ENCODE data around the gene ZNF445.
"Not testable (repeated sequence)": the region's sequence is repeated elsewhere in the genome, so short reads cannot be mapped to it uniquely, and the experiment has no call there.

The ZNF445 gene

DNA sequence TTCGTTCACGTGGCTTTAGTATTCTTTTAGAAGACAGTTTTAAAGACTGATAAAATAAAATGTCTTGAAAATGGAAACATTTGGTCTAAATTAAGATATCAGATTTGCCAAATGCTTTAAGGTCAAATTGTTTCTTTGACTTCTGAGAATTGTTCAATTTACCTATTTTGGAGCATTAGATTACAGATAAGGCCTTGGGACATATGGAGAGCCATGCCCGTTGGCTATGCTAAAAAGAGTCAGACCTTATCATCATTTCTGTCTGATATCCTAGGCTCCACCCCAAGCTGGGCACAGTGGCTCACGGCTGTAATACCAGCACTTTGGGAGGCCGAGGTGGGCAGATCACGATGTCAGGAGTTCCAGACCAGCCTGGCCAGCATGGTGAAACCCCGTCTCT lies 13.0 kb downstream of the ZNF445 start:
- FAIRE-seq: no peak
- TF ChIP-seq POLR2A (IDR thresholded peaks at IDR 0.05; ENCODE audit: low read depth, low read length): no peak
- no peak for DNase-seq (ENCODE audit: insufficient read length, low spot score)

GRCh38 chr3:44460050-44460449 lies 17.4 kb downstream of the ZNF445 start:
- not testable (repeated sequence) for FAIRE-seq

DNA sequence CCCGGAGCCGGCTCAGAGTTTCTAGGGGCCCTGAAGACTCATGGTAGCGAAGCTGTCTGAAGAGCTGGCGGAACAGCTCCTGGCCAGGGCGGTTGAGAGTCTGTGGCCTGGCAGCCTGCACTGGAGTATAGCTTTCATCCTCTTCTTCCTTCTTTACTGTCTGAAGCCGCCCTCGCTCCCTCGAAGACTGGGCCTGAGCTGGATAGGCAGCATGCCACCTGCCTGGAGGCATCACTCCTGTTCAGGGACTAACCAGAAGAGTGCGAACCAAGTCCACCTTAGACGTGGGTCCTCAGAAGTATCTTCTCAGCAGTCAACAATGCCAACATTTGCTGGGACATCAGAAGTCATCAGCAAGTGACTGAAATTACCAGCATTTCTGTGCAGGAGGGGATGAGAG lies 22.2 kb downstream of the ZNF445 start:
- no peak for FAIRE-seq
- TF ChIP-seq POLR2A (IDR thresholded peaks at IDR 0.05; ENCODE audit: low read depth, low read length): no peak

More at GRCh38 chr3:44460050-44460449, 17.4 kb downstream of the ZNF445 start:
- not testable (repeated sequence) for DNase-seq (ENCODE audit: insufficient read length, low spot score)

GRCh38 chr3:44454258-44454657 lies 23.2 kb downstream of the ZNF445 start:
- no peak for TF ChIP-seq POLR2A (IDR thresholded peaks at IDR 0.05; ENCODE audit: low read depth, low read length)
- DNase-seq (ENCODE audit: insufficient read length, low spot score): no peak
- FAIRE-seq: no peak

More for the DNA sequence above, 22.2 kb downstream of the ZNF445 start:
- no peak for DNase-seq (ENCODE audit: insufficient read length, low spot score)

- no peak for DNase-seq (ENCODE audit: insufficient read length, low spot score)
- FAIRE-seq: no peak
- no peak for TF ChIP-seq POLR2A (IDR thresholded peaks at IDR 0.05; ENCODE audit: low read depth, low read length)
These were observed 26.0 kb downstream of the ZNF445 start for GRCh38 chr3:44451441-44451840.

- DNase-seq (ENCODE audit: insufficient read length, low spot score) (no peak), FAIRE-seq (no peak)
- no peak for TF ChIP-seq POLR2A (IDR thresholded peaks at IDR 0.05; ENCODE audit: low read depth, low read length)
These were observed 30.5 kb downstream of the ZNF445 start for GRCh38 chr3:44446929-44447328.

GRCh38 chr3:44445786-44446185 lies 31.7 kb downstream of the ZNF445 start:
- no peak for TF ChIP-seq POLR2A (IDR thresholded peaks at IDR 0.05; ENCODE audit: low read depth, low read length)
- FAIRE-seq: no peak
- DNase-seq (ENCODE audit: insufficient read length, low spot score): no peak

DNA sequence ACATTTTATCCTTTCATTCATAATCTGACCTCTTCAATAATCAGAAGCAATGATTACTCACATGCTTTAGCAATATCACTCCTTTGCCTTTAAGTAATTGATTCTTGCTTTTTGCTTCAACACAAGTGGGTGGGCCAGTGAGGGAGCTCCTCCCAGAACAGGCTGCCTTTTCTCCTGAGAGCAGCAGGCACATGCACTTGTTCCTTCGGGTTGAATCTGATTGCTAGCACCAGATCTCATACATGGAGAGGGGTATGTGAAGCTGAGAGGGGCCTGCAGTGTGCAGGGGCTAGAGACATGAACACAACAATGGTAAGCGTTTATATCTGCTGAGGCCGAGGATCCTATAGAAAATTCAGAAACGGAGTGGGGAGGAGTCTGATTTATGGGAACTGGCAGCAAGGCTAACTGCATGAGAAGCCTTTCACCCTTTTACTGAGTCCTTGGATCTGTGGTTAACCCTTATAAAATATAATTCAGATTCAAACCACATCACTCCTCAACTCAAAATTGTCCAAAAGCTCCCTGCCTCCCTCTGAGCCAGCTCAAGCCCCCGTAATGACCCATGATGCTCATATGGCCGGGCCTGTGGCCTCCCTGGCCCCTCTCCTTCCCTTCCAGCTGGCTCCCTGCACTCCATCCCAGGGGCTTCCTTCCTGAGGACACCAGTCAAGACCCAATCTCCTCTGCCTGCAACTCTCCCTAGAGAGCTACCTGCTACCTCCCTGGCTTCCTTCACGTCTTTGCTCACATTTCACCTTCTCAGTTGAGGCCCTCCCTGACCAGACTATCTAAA lies 32.4 kb downstream of the ZNF445 start:
- no peak for TF ChIP-seq POLR2A (IDR thresholded peaks at IDR 0.05; ENCODE audit: low read depth, low read length)

DNA sequence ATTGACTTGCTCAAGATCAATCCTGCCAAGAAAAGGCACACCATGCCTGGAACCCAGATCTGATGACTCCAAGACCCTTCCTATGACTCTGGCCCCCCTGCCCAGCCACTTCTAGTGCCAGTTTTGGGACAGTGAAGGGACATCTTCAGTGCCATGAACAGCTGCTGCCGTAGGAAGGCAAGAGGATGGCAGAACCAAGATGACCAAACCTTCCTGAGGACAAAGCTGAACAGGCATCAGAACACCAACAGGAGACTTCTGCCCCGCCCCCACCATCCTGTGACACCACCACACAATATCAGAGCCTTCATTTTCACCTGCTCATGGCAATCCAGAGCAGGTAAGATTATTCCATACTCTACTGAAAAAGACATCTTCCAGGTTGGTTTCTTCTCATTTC lies 33.0 kb downstream of the ZNF445 start:
- FAIRE-seq (no peak), DNase-seq (ENCODE audit: insufficient read length, low spot score) (no peak)
- no peak for TF ChIP-seq POLR2A (IDR thresholded peaks at IDR 0.05; ENCODE audit: low read depth, low read length)

More for the DNA sequence above, 32.4 kb downstream of the ZNF445 start:
- DNase-seq (ENCODE audit: insufficient read length, low spot score): no peak
- no peak for FAIRE-seq

DNA sequence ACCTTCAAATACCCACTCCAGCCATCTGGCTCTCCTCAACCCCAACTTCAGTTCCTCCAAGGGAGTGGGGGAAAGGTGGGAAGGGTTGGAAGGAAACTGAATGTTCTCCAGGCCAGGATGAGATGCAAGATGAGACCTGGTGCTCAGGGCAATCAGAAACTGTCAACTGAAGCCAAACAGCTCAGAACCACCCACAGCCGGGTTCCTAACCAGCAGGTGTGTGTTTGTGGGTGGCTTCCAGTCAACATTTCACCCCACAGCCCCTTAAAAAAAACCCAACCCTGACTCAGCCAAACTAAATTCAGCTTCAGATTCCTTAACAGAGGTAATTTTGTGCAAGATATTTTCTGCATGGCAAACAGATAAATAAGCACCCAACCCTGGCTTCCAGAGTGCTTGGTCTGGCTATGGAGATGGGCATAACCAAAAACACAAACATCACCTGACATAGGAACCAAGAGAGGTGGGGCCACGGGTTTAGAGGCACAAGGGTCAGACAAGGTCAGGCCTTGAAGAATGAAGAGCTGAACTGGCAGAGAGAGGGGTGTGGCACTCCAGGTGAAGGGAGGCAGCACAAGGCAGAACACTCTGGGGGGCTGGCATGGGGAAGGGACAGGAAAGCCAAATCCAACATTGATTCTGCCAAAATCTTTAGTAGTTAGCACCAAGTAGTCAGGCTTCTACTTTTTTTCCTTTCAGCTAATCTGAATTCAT lies 34.7 kb downstream of the ZNF445 start:
- DNase-seq (ENCODE audit: insufficient read length, low spot score) (no peak), FAIRE-seq (no peak)
- no peak for TF ChIP-seq POLR2A (IDR thresholded peaks at IDR 0.05; ENCODE audit: low read depth, low read length)

GRCh38 chr3:44439499-44440295 lies 37.8 kb downstream of the ZNF445 start:
- FAIRE-seq: no peak

GRCh38 chr3:44437800-44438199 lies 39.7 kb downstream of the ZNF445 start:
- FAIRE-seq: no peak

More at GRCh38 chr3:44439499-44440295, 37.8 kb downstream of the ZNF445 start:
- no peak for DNase-seq (ENCODE audit: insufficient read length, low spot score)
- no peak for TF ChIP-seq POLR2A (IDR thresholded peaks at IDR 0.05; ENCODE audit: low read depth, low read length)

DNA sequence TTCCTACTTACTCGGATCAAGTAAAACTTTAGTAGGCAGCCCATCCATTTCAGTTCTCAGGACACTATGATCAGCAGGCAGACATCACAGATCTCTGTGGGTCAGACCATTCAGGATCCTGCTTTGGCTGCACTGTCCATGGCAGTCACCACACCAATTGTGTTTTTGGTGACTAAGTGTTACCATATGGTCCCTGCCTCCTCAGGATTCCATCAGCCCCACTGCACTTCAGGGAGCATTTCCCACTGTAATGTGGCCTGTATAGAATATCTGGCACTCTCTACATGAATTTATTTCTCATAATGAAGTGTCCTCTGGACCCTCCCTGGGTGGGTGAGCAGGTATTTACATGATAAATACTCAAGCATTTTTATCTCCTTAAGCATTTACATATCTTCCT lies 41.3 kb downstream of the ZNF445 start:
- no peak for DNase-seq (ENCODE audit: insufficient read length, low spot score)
- FAIRE-seq: no peak

More at GRCh38 chr3:44437800-44438199, 39.7 kb downstream of the ZNF445 start:
- no peak for TF ChIP-seq POLR2A (IDR thresholded peaks at IDR 0.05; ENCODE audit: low read depth, low read length)
- DNase-seq (ENCODE audit: insufficient read length, low spot score): no peak

More for the DNA sequence above, 41.3 kb downstream of the ZNF445 start:
- TF ChIP-seq POLR2A (IDR thresholded peaks at IDR 0.05; ENCODE audit: low read depth, low read length): no peak

All from H54 (cell line).